ENCODE measurements around the gene HILPDA.
"Not testable (repeated sequence)": the region's sequence is repeated elsewhere in the genome, so short reads cannot be mapped to it uniquely, and the experiment has no call there.

HILPDA gene

GRCh38 chr7:128434413-128435326, 21.0 kb upstream of the HILPDA start:
- DNase-seq, result no peak

GRCh38 chr7:128435327-128435686, 20.4 kb upstream of the HILPDA start:
- no peak for DNase-seq

GRCh38 chr7:128437426-128438332, 18.0 kb upstream of the HILPDA start:
- no peak for DNase-seq

DNA sequence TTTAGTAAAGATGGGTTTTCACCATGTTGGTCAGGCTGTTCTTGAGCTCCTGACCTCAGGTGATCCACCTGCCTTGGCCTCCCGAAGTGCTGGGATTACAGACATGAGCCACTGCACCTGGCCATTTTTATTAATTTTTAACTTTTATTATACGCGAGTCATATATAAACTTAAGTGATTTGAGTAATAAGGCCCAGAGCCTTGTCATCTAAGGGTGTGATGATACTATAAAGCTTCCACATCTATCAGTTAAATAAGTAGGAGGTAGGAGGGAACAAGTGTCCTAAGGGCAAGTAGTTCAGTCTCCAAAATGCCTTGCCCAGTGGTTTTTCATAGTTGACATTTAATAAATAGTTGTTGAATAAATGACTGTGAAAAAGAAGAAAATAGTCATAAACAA, 13.3 kb upstream of the HILPDA start:
- DNase-seq, result no peak

DNA sequence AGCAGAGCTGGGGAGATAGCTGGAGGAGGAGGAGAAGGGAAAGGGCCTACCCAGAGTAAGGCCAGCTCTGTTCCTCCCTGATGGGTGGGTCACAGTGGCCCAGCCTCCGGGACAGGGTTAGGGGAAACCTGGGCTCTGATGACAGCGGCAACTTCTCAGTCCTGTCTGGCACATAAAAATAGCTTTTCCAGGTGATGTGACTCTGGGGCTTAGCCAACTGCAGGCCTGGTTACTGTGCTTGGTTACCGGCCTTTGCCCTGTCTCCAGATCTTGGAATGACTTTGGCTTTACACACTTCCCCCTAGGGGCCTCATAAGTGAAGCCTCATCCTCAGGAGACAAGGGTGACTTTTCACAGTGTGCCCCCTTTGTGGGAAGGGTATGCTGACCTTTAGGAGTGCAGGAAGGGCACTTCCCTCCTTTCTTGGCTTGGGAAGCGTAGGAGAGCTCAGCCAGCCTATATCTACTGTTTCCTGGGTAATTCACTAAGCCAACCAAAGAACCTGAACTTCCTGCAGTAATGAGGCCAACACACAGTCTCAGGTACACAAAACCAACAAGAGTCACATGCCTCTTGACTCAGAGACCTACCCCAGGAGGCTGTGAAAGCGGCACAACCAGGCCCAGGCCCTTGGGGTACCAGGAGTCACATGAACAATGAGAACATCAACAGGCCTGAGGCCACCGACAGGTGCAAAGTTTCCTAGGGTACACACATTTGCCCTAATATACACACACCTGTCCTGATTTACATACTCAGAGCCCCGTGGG, 11.7 kb upstream of the HILPDA start:
- no peak for DNase-seq

- DNase-seq, result peak; percentile 68
Observed at GRCh38 chr7:128446306-128446705, 9.4 kb upstream of the HILPDA start.

DNA sequence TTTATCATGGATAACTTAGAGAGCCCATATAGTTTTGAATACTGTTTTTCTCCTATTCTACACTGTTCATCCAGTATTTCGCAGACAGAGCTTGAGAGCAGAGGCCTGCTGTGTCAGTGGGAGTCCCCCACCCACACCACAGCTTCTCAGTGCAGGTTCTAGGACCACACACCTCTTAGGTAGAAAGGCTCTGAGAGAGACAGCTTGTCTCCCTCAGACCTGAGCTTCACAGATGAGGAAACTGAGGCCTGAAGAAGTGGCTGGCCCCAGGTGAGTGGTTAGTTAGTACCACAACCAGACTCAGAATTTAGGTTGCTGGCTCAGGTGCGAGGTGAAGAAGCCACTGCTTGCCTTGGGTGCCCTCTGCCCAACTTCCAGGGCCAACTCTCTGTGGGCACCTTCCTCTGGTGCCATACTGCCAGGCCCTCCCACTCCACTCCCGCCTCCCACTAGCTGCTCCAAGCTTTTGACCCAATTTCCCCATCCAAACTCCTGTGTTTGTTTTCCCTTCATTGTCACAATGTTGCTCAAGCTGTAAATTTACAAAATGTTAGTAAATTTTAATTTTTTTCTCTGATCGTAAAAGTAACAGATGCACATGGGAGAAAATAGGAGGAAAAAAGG, 7.6 kb upstream of the HILPDA start:
- no peak for DNase-seq

- DNase-seq, result no peak
Observed at GRCh38 chr7:128448751-128449302, 6.9 kb upstream of the HILPDA start.

- DNase-seq, result no peak
Observed at GRCh38 chr7:128450409-128450808, 5.3 kb upstream of the HILPDA start.

DNA sequence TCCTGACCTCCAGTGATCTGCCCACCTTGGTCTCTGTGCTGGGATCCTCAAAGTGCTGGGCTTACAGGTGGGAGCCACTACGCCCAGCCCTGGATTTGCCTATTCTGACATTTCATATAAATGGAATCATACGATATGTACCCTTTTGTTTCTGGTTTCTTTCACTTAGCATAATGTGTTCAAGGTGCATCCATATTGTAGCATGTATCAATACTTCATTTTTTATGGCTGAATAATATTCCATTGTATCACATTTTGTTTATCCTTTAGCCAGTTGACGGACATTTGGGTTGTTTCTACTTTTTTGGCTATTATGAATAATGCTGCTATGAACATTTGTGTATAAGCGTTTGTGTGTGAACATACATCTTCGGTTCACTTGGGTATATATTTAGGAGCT, 4.8 kb upstream of the HILPDA start:
- no peak for DNase-seq

DNA sequence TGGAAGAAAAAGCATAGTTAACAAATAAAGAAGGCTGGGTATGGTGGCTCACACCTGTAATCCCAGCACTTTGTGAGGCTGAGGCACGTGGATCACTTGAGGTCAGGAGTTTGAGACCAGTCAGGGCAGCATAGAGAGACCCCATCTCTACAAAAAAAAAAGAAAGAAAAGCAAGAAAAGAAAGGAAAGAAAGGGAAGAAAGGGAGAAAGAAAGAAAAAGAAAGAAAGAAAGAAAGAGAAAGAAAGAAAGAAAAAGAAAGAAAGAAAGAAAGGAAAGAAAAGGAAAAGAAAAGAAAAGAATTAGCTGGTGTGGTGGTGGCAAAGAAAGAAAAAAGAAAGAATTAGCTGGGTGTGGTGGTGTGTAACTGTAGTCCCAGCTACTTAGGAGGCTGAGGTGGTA, 3.1 kb upstream of the HILPDA start:
- no peak for DNase-seq

DNA sequence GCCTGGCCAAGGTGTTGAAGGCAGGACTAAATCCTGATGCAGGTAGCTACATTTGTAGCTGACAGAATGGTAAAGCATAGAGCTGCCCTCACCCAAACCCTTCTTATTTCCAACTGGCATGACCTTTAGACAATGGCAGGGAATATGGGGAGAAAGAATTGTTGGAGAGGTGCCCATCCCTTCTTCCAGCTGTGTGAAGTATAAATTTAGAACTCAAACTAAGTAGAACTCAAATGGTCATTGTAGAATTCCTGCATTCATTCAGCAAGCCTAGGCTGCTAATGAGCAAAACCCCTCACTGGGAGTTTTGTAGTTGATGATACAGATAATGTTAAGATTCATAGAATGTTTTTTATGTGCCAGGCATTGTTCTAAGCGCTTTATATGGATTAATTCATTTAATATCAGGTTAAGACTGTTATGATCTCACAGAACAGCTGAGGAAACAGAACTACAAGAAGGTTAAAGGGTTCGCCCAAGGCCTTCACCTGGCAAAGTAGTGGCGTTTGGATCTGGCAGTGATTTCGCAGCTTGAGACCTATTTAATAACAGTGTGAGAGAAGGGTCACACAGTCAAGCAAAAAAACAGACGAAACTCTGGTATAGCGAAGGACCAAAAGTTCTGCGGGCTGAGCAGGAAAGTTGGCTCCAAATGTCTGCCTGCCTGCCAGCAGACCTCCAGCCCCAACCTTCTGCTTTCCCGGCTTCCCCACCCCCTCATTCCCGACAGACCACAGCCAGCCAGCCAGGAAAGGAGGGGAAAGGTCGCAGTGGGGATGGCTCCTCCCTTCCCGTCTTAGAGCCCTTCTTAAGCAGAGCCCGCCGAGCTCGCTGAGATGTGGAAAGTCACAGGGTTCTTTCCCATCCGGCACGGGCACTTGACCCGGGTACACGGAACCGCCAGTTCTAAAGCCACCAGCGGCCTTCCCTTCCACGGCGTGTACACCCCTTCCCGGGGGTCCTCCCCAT, 1.6 kb upstream of the HILPDA start:
- peak; percentile 25 for DNase-seq

DNA sequence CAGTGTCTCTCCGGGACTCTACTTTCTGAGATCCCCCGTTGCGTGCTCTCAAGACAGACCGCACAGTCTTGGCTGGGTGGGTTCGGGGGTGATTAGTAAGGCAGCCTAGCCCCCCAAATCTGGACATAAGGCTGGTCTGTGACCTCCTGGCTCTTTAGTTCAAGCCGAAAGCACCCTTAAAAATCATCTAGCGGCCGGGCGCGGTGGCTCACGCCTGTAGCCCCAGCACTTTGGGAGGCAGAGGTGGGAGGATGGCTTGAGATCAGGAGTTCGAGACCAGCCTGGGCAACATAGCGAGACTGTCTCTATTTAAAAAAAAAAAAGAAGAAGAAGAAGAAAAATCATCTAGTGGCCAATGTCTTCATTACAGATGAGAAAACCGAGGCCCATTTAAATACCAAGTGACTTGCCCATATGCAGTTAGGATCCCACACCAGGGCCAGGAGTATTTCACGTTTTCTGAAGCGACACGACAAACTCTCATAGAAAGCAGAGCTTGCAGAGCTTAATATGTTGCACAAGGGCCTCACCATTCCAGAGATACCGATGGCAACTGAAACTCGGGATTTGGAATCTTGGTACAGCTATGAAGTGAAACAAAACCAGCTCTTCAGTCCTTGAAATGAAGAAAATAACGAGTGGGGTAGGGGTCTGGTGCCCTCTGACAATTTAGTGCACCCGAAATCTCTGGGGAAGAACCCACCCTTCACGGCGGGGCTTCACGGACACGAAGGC, 703 bp upstream of the HILPDA start:
- no peak for DNase-seq

GRCh38 chr7:128456255-128456725, 612 bp downstream of the HILPDA start:
- no peak for DNase-seq

GRCh38 chr7:128457385-128457784, 1.7 kb downstream of the HILPDA start:
- not testable (repeated sequence) for DNase-seq

GRCh38 chr7:128458956-128459355, 3.3 kb downstream of the HILPDA start:
- no peak for DNase-seq

DNA sequence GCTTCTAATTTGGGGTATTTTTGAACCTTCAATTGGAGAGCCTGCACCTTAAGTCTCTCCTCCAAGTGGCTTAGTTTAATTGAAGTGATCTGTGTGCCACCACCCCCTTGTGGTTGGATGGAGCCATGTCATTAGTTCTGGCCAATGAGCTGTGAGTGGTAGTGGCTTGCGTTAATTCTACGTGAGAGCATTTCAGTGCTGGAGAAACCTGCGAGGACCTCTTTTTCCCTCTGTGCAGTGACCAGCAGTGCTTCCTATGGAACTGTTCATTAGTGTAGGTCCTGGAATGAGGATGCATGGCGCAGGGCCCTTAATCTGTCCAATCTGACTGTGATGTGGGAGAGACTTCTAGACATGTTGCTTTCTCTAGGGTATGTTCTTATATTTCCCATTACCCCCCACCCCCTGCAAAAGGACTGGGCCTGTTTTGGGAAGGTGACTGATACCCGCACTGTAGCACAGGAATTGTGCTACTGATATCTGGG, 3.8 kb downstream of the HILPDA start:
- DNase-seq, result peak; percentile 23

DNA sequence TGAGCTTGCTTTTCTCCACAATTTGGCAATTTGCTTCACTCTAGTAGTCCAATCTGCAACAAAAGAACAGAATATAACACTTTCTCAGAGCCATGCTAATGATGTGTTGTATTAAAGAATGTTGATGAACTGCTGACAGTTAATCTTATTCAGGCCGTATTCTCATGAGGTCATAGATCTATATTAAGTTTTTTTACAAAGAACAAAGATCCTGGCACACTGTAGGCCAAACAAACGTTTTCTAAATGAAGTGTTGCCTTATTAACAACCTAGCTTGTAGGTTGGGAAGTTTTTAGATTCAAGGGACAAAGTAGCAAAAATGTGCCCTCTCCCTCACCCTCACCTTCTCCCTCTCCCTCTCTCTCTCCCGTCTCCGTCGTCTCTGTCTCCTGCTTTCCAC, 6.8 kb downstream of the HILPDA start:
- DNase-seq, result no peak

DNA sequence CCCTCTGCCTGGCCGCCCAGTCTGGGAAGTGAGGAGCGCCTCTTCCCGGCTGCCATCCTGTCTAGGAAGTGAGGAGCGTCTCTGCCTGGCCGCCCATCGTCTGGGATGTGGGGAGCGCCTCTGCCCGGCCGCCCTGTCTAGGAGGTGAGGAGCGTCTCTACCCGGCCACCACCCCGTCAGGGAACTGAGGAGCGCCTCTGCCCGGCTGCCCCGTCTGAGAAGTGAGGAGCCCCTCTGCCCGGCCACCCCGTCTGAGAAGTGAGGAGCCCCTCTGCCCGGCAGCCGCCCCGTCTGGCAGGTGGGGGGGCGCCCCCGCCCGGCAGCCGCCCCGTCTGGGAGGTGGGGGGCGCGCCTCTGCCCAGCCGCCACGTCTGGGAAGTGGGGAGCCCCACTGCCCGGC, 7.7 kb downstream of the HILPDA start:
- not testable (repeated sequence) for DNase-seq

GRCh38 chr7:128463933-128464332, 8.3 kb downstream of the HILPDA start:
- DNase-seq, result not testable (repeated sequence)
